Stimulated activated naive CD4-positive, alpha-beta T cell treated with Interleukin-2 at 50 U/mL for 16 hours (primary cell): ENCODE data around the gene IZUMO1.
"Not testable (repeated sequence)": the region's sequence is repeated elsewhere in the genome, so short reads cannot be mapped to it uniquely, and the experiment has no call there.

Experiments used
- DNase-seq: peaks from one replicate; lab custom pipeline; 2025; lab: John Stamatoyannopoulos, UW

IZUMO1 gene

DNA sequence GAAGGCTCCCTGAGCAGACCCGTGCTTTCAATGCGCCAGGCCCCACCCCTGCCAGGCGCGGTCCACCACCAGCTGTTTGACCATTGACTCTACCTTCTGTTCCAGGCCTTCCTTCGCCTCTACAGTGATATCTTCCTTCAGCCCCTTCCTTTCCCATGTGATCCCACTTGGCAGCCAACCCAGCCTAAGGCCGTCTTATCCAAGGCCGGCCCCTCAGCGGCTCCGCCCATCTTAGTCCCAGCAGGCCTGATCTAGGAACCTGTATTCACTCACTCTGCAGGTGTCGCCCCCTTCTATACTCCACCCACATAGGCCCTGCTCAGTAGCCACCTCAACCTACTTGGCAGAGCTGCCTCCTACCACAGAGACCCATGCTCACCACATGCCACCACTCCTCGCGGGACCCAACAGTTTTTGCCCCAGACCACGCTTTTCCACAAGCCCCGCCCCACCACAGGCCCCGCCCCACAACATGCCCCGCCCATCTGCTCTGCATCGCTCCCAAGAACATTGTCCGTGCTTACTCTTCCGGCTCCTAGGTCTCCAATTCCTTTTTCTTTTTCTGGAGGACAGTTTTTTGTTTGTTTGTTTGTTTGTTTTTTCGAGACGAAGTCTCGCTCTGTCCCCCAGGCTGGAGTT is 9.2 kb downstream of the IZUMO1 start:
- DNase-seq: no peak

- no peak for DNase-seq
Measured at GRCh38 chr19:48735031-48735615, 11.6 kb downstream of the IZUMO1 start.

- no peak for DNase-seq
Measured at GRCh38 chr19:48734625-48735024, 12.1 kb downstream of the IZUMO1 start.

DNA sequence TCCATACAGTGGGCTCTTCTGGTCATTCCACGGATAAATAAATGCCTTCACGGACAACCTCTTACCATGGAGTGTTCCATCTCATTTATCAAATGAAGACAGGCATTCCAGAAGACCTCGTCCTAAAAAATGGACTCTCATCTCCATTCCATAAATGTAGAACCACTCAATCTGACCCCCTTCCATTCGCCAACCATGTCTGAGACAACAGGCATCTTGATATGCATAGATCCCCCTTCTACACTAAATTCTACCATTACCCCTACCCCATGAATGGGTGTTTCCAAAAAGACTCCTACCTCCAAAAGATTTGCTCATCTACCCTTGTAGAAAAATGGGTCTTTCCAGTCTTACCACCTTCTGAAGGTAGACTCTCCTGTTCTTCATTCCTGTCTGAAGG is 15.3 kb downstream of the IZUMO1 start:
- DNase-seq: no peak

GRCh38 chr19:48728911-48729664 is 17.6 kb downstream of the IZUMO1 start:
- no peak for DNase-seq

DNA sequence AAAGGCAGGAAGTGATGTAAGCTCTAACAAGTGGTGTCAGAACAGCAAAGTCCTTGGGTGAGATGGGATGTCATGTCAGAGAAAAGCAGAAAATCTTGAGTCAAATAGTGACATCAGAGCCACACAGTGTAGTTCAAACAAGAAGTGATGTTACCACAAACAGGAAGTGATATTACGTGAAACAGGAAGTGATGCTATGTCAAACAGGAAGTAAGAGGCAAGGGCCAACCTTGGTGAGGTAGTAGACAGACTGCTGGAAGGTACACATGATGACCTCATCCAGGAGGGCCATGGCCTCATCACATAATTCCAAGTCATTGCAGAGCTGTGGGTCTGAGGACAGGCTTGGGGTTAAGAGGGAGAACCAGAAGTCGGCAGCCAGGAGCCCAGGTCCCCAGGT is 20.2 kb downstream of the IZUMO1 start:
- no peak for DNase-seq

DNA sequence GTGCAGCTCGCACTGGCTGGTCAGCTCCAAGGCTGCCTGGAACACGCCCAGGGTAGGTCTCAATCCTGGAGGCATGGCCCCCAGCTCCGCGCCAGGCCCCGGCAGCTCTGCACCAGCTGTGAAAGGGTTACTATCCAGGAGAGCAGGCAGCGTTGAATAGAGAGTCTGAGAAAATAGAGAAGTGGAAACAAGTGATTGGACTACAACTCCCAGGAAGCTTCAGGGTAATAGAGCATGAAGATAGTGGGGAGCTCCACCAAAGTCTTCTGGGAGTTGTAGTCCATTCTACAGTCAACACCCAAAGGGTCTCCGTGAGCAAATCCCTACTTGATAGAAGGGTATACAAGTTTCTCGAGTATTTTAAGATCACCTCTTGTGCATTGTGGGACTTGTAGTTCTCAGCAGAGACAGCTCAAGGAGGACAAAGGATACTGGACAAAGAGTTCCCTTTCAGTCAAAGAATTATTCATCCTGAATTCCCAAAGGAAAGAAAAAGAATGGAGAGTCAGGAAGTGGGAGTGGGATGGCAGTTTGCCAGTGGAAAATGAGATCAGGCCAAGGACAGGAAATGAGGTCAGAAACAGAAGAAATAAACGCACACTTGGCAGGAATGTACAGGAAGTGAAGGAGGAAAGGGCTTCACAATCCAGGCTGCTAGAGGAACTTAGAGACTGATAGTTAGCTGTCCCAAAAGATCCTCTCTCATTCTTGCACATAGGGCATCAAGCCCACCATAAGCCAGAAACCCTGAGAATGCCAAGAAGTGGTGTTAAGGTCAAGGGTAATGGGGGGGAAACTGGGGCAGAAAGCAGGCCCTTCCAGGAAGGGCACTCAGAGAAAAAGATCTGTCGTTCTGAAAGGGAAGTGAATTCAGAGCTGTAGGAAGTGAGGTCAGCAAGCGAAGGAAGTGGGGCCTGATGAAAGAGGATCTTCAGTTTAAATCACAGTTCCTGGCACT is 21.6 kb downstream of the IZUMO1 start:
- no peak for DNase-seq

DNA sequence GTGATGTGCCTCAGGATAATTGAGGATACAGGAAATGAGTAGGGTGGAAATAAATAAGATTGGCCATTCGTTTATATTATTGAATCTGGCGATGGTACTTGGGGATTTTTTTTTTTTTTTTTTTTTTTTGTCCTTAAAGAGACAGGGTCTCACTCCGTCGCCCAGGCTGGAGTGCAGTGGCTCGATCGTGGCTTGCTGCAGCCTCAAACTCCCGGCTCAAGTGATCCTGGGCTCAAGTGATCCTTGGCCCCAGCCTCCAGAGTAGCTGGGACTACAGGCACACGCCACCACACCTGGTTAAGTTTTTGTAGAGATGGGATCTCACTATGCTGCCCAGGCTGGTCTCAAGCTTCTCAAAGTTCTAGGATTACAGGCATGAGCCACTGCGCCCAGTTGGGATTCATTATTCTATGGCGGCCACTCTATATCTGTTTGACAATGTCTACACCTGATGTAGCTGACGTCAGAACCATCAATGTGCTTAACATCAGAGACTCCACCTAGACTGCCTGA is 24.5 kb downstream of the IZUMO1 start:
- no peak for DNase-seq

- peak; percentile 94 for DNase-seq
Measured at GRCh38 chr19:48720613-48721296, 26.0 kb downstream of the IZUMO1 start.

- no peak for DNase-seq
Measured at GRCh38 chr19:48720251-48720612, 26.5 kb downstream of the IZUMO1 start.

GRCh38 chr19:48719263-48720171 is 27.2 kb downstream of the IZUMO1 start, which contains the start of gene MAMSTR:
TSS of gene MAMSTR (minus strand) at chr19:48719725. CDS start at chr19:48719031, 694 bp downstream.
- DNase-seq: no peak

DNA sequence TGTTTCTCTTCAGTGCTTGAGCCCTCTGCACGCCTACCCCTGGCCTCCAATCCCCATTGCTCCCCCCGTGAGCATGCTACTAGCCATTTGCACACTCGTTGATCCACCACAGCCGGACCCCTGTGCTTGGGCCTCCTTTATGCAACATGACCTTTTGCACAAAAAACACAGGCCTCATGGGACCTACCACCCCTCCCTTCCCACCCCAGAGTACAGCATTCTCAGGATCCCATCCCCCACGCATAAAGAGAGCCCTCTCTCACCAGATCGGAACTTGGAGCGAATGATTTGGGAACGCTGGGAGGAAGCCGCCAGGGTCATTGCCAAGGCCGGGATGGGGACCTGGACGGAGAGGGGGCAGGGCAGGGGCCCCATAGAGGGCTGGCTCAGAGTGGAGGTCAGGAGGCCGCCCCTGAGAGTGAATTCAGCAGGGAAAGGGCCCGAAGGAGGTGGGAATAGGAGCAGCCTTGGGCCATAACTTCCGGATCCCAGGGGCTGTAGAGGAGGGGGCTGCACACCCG is 27.9 kb downstream of the IZUMO1 start:
- DNase-seq: no peak

DNA sequence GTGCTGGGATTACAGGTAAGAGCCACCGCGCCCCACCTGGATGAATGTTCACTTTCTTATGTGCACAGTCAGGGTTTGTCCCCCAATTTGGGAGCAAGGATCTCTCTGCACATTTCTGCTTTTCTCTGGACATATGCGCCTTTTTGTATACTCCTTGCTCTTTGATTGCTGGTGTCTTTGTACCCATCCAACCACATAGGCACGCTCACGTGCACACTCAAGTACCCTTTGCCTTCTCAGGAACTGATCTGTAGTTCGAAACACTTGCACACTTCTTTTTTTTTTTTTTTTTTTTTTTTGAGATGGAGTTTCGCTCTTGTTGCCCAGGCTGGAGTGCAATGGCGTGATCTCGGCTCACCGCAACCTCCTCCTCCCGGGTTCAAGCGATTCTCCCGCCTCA is 28.6 kb downstream of the IZUMO1 start:
- not testable (repeated sequence) for DNase-seq

GRCh38 chr19:48716562-48717291 is 30.0 kb downstream of the IZUMO1 start:
- DNase-seq: no peak

DNA sequence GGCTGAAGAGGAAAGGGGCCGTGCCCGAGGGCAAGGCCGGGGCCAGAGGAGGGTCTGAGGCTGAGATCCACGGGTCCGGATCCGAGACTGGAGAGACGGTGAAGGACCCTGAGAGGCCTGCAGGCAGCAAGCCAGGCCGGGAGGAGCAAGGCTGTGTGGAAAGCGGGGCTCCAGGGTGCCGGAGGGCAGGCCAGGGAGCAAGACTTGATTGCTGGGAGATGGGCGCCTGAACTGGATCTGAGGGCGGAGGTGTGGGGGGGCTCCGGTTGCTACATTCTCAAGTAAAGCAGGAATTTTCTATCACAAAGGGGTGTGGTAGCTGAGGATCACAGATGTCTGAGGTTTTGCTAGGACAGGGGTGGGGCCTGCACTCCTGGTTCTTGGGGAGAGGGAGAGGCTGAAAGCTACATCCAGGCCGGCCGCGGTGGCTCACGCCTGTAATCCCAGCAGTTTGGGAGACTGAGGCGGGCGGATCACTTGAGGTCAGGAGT is 31.0 kb downstream of the IZUMO1 start:
- no peak for DNase-seq

DNA sequence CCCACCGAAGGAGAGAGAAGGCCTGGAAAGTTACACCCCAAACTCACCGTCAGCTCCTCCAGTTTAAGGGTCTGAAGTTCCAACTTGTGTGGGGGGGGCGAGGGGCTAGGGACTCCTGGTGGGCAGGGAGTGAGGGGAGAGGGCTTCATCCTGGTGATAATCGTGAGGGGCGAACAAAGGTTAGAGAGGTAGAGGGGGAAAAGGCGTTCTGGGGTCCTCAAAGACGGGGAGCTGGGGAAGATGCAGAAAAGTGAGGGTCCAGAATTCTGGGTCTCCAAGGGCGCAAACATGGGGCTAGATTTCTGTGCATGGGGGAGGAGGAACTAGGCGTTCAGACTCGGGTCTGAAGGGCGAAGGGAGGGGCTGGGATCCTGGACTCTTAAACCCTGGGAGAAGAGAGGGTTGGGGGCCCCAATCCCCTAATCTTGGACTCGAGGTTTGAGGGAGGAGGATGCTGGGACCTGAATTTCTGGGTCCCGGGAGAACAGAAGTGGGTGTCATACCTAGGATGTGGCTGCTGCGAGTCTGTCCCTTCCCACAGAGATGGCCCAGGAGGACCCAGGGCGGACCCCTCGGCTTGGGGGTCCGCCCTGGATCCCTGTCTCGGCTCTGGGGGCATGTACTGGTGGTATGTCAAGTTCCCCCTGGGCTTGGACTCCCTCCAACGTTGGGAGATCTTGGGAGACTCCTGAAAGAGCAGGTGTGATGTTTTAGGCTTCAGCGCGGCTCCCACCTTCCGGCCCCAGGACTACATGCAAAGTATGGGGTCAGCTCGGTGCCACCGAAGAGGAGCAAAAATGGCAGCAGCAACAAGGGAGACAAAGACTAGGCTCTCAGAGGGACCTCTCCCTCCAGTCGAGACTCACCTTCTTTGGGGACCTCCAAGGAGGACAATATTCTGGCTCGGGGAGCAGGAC is 31.7 kb downstream of the IZUMO1 start:
- no peak for DNase-seq

DNA sequence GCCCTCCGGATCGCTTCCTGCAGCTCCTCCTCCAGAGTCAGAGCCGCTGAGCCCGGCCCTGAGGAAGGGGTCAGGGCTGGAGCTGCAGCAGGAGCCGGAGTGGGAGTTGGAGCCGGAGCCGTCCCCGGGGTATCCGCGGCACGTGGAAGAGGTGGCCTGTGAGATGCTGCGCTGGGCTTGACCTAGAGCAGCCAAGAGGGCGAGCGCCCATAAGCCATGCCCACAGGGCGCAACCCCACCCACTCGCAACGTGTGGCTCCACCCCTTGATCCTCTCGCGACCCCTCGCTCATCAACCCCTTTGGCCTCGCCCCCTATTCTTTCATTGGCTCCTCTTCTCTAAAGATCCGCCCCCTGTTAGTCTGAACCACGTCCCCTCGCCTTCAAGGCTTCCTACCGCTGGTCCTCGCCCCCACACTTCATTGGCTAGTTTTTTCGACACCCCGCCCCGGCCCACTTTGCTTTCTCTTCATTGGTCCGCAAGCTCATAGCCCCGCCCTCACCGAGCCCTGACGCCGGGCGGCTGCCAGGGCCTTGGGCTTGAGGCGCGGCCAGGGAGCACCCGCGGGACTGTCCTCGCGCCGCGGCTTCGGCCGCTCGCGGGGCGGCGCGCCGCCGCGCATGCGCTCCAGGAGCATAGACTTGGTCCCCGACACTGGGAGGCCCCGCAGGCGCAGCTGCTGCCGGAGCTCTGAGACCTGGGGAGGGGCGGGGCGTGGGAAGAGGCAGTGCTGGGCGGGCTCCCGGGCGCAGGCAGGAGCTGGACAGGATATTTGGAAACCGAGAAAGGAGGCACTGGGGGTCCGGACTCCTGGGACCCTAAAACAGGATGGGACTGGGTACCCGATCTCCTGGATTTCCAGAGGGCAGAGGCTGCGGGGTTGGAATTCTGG is 32.6 kb downstream of the IZUMO1 start:
- peak; percentile 98 for DNase-seq
